ENCODE measurements around the gene CYTIP.
"Not testable (repeated sequence)": the region's sequence is repeated elsewhere in the genome, so short reads cannot be mapped to it uniquely, and the experiment has no call there.

Gene CYTIP

DNA sequence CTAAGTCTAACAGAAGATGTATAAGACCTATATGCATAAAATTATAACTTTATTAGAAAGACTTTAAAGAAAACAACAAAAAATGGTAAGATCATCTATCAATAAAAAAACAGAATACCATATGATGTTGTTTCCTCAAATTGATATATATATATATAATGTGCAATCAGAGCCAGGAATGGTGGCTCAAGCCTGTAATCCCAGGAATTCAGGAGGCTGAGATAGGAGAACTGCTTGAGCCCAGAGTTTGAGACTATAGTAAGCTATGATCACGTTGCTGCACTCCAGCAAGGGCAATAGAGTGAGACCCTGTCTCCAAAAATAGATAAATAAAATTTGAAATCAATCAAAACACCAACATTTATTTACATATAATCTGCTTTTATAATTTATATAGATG, 19.5 kb downstream of the CYTIP start:
- DNase-seq (ENCODE audit: low read depth, low spot score): no peak

DNA sequence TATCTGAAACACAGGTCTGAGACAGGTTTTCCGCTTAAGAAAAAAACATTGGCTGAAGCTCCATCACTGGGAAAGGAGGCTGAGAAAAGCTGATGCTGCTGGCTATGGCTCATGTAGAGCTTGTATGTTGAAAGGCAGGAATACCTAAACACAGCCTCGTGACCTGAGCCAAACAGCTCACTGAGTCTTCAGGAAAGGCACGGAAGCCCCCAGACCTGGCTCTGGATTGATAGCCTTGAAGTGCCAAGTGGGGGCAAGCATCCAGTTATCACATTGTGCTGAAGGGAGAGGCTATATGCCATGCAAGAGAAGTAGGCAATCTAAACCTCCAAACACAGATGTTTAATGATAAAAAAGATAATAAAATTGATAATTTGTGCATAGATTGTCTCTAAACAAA, 21.9 kb downstream of the CYTIP start:
- no peak for DNase-seq (ENCODE audit: low read depth, low spot score)

DNA sequence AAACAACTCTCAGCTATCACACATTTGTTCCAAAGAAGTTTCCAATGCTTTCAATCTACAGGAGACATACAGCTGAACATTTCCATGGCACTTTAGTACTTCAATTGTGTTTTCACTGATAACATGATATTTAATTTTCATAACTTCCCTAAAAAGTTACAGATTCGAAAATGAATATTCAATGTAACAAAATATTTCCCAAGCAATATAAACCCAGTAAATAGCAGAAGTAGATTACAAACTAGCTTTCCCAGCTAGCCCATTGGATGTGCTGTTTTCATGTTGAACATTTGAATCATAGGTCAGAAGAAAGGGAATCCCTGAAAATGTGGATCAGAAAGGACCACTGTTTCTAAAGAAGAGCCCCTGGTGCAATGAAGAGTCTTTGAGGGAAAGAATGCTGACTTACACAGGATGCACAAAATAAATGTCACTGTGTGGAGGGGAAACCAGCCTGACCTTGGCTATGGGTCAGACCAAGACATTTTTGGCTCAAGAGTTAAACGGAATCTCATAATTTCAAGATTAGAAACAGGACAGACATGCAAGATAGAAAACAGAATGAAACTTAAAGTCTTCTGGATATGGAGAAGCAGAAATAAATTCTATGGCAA, 22.5 kb downstream of the CYTIP start:
- no peak for DNase-seq (ENCODE audit: low read depth, low spot score)

DNA sequence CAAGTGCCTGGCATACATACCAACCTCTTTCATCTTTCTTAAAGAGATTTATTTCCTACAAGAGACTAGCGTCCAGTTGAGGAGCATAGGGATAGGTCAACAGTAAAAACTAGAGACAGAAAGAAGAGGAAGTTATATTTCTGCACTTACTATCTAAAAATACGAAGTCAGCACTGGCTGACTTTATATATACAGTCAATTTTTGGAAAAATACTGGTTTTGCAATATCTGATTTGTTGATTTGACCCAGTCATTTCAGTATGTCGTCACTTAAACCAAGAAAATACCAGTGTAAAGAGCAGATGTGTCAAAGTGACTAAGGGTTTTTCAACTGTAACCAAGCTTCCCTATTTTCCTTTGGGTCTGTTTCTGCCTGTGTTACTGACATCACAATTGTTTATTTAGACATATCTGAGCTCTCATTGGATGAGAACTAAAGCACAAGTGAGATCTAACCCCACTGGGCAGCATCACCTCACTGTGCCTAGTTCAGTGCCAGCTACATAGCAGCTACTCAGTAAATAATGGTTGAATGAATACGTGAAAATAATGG, 23.0 kb downstream of the CYTIP start:
- DNase-seq (ENCODE audit: low read depth, low spot score): no peak

DNA sequence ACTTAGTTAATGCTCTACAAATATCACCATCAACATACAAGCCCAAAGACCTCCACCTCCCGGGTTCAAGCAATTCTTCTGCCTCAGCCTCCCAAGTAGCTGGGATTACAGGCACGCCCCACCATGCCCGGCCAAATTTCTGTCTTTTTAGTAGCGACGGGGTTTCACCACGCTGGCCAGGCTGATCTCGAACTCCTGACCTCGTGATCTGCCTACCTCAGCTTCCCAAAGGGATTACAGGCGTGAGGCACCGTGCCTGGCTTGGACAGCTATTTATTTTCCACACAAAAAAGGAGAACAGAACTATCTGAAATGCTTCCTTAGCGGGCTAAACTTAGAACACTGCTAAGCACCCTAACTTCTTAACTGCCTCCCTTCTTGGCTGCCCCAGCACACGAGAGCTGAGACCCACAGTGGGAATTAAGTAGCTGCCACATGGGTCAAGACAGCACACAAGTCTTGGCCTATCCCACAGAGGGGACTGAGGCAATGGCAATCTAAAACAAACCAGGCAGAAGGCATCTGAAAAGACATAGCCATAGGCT, 24.8 kb downstream of the CYTIP start:
- no peak for DNase-seq (ENCODE audit: low read depth, low spot score)

DNA sequence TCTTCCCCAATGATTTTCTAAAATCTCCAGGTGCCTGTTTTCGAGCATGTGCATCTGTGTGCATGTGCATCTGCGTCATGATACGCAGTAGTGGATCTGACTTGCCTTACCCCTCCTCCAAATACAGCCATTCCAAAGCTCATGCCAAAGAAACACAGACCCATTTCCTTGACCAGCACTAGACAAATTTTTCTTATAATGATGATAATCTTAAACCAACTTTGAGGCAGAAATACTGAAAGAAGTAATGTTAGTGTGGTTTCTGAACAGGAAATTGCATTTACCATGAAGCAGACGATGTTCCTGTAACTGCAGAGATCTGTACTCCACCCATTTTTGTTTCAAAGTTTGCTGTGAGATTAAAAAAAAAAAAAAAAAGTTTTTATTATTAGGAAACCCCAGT, 25.6 kb downstream of the CYTIP start:
- DNase-seq (ENCODE audit: low read depth, low spot score): no peak

DNA sequence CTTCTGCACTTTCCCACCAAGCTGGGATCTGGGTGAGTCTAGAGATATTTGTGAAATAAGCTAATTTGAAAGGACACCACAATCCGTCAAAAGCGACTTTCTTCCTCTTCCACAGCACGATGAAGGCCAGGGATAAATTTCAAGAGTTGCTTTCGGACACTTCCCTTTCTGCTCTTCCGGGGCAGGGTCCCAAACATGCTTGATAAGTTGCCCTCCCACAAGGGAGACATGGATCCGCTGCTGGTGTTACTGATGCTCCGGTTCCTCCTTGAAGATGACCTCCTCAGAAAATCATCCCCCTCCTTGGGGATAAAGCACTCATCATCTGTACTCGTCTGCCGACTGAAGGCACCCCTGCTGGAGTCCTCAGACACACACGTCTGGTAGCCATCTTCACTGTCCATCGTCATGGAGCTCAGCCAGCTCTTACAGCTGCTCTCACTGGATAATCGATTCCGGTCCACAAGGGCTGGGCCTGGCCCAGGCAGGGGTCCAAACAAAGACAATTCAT, 28.2 kb downstream of the CYTIP start:
- DNase-seq (ENCODE audit: low read depth, low spot score): no peak

DNA sequence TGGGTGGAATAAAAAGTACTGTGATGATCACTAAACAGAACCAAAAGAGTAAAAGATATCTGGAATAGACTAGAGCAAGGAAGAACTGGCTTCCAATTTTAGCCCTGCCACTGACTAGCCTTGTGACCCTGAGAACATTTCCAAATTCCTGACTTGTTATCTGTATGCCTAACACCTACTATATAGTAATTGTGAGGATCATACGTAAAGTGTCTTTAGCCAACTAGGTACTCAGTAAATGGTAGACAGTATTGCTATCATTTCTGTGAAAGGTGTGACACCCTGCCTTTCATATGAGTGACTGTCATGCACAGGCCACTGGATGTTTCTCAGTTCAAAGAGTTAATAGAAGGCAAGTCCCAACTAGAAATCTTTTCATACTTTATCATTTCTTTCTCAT, 29.8 kb downstream of the CYTIP start:
- no peak for DNase-seq (ENCODE audit: low read depth, low spot score)

DNA sequence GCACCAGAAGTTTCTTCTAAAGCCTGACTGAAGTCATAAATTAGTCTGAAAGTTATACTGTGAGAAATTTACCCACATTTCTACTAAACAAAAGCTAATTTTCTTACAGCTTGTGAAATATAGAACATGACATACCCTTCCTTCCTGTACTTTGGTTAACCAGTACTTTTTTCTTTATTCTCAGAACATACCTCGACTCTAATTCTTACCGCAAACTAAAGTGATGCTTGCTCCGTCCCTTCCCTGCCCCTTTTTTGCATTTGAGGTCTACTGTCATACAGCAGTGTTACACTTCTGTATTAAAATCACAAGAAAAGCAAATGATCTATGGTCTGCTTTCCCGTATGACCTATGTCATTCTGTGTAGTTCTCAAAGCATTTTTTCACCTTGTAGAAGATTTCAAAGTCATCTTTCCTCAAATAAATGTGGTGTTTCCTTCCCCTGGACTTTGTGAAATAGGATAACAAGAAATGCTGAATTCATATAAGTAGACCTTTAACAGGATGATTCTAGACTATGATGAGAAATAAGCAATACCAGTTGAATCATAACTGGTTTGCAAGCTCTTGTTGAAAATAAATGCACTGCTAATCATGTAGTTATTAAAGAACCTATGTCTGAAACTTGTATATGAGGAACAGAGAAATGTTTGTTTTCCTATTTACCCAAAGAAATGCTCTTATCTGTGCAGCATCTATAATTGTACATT, 30.4 kb downstream of the CYTIP start:
- DNase-seq (ENCODE audit: low read depth, low spot score): no peak

DNA sequence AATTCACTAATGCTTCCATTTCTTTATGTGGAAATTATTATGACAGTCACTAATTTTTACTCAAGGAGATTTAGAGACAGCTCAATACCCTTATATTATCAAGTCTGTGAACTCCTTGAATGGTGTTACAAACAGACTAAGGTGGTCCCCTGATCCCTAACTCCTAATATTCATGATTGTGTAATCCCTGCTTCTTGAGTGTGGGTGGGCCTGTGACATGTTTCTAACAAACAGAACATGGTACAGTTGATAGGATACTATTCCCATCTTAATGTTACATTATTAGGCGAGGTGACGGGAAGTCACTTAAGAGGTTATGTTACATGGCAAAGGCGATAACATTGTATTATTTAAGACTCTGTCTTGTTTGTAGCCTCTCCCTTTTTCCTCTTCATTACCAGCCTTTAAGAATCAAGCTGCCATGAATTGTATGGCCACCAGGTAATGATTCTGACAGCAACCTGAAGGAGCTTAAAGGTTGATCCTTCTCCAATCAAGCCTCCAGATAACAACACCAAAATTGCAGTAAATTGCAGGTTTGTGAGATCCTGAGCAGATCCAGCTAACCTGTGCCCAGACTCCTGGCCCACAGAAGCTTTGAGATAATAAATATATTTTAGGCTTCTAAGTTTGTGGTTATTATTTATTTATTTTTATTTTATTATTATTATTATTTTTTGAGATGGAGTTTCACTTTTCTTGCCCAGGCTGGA, 32.1 kb downstream of the CYTIP start:
- no peak for DNase-seq (ENCODE audit: low read depth, low spot score)

DNA sequence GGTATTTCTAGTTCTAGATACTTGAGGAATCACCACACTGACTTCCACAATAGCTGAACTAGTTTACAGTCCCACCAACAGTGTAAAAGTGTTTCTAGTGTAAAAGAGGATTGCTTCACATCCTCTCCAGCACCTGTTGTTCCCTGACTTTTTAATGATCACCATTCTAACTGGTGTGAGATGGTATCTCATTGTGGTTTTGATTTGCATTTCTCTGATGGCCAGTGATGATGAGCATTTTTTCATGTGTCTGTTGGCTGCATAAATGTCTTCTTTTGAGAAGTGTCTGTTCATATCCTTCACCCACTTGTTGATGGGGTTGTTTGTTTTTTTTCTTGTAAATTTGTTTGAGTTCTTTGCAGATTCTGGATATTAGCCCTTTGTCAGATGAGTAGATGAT, 38.5 kb downstream of the CYTIP start:
- DNase-seq (ENCODE audit: low read depth, low spot score): not testable (repeated sequence)

DNA sequence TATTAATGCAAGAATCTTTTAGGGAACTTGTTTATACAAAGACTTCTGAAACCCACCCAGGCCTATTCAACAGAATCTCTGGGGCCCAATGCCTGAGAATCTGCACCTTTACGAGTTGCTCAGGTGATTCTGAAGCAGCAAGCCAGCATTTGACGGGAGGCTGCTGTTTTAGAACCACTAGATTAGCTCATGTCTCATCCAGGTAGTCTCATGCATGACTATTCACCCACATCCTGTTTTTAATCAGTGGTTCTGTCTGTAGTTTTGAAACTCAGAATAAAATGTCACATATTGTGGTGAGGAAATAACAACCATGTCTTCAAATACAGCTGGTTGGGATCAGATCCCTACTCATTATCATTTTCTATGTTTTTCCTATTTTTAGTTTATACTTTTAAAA, 39.5 kb downstream of the CYTIP start:
- DNase-seq (ENCODE audit: low read depth, low spot score): no peak

DNA sequence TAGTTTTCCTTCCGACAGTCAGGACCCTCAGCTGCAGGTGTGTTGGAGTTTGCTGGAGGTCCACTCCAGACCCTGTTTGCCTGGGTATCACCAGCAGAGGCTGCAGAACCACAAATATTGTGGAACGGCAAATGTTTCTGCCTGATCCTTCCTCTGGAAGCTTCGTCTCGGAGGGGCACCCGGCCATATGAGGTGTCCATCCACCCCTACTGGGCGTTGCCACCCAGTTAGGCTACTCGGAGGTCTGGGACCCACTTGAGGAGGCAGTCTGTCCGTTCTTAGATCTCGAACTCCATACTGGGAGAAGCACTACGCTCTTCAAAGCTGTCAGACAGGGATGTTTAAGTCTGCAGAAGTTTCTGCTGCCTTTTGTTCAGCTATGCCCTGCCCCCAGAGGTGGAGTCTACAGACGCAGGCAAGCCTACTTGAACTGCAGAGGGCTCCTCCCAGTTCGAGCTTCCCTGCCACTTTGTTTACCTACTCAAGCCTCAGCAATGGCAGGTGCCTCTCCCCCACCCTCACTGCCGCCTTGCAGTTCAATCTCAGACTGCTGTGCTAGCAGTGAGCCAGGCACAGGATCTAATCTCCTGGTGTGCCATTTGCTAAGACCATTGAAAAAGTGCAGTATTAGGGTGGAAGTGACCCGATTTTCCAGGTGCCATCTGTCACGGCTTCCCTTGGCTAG, 40.9 kb downstream of the CYTIP start:
- peak; percentile 3 for DNase-seq (ENCODE audit: low read depth, low spot score)

DNA sequence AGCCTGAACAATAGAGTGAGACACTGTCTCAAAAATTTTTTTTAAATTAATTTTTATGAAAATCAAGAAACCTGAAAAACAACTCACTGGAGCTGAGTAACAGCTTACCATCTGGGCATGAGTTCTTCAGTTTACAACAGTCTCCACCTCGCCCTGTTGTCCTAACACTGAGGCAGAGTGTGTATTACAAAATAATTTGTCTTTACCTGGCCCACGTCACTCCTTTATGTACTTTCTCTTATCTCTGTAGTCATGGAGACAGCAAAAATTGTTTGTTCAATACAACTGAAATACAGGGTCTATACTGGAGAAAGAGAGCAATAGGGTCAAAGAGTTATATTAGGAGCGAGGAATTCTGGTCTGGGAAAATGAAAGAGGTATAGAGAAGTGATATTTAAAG, 48.1 kb downstream of the CYTIP start:
- no peak for DNase-seq (ENCODE audit: low read depth, low spot score)

DNA sequence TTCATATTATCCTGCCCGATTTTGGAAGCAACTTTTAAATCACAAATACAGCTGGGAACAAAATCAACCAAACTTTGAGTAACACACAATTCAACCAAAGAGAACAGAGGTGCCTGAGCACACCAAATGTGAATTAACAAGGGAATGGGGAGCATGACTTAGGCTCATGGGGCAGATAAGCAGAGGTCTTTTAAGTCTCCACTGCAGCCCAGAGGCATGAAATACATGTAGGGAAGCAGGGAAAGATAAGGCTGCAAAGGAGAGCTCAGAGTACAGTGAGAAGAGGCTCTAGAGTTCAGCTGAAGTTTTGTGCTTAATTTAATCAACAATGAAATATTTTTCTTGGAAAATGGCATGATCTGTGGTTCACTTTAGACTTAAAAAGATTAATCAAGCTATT, 49.0 kb downstream of the CYTIP start:
- DNase-seq (ENCODE audit: low read depth, low spot score): no peak

DNA sequence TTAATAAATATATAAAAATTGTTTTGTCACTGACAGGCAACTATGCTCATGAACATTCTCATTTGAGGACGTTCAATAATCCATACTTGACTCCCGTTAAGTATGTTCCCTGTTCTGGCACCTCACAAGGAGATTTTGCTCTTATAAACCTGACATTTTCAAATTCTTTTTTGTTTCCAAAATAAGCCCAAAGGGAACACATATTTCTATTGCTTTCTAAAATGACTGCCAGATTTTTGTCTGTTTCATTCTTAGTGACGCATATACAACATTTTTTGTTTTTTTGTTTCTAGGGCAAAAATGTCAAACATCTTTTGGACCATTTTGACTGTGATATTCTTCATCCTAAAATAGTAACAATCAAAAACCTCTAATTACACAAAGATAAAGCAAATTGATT, 50.5 kb downstream of the CYTIP start:
- no peak for DNase-seq (ENCODE audit: low read depth, low spot score)

DNA sequence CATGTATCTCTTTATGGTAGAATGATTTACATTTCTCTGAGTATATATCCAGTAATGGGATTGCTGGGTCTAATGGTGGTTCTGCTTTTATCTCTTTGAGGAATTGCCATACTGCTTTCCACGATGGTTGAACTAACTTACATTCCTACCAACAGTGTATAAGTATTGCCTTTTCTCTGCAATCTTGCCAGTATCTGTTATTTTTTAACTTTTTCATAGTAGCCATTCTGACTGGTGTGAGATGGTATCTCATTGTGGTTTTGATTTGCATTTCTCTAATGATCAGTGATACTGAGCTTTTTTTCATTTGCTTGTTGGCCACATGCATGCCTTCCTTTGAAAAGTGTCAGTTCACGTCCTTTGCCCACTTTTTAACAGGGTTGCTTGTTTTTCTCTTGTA, 55.1 kb downstream of the CYTIP start:
- no peak for DNase-seq (ENCODE audit: low read depth, low spot score)

DNA sequence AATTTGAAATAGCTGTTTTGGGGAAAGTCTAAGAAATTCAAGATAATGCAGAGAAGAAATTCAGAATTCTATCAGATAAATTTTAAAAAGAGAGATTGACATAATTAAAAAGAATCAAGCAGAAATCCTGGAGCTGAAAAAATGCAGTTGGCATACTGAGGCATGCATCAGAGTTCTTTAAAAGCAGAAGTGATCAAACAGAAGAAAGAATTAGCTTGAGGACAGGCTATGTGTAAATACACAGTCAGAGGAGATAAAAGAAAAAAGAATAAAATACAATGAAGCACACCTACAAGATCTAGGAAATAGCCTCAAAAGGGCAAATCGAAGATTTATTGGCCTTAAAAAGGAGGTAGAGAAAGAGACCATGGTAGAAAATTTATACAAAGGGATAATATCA, 57.1 kb downstream of the CYTIP start:
- DNase-seq (ENCODE audit: low read depth, low spot score): no peak

DNA sequence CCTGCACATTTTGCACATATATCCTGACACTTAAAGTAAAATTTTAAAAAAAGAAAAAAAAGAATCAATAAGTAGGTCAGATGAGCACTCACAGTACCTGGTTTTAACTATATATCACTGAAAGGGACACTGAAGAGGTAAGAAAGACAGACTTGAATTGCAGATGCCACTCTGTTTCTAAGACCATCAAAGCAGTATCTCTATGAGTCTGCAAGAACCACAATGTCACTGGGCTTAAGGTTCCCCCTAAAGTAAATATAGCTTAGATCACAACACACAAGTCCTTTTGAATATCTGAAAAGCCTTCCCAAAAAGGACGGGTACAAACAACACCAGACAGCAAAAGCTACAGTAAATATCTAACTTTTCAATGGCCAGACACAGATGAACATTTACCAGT, 57.6 kb downstream of the CYTIP start:
- DNase-seq (ENCODE audit: low read depth, low spot score): no peak

DNA sequence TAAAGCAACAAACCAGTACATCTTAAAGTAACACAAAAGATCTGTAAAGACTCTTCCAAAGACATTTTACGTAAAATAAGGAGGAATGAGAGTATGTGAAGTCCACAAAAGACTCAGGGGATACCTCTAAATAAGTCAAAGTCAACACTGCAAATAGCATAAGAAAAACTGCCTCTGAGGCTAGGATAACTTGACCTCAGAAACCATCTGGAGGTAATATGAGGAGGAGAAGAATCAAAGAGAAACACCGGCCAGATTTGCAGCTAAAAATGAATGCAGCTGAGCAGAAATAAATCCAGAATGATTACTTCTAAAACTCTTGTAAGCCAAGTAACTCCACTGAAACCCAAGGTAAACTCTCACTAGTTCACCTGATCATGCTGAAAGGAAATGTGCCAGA, 66.0 kb downstream of the CYTIP start:
- DNase-seq (ENCODE audit: low read depth, low spot score): no peak

DNA sequence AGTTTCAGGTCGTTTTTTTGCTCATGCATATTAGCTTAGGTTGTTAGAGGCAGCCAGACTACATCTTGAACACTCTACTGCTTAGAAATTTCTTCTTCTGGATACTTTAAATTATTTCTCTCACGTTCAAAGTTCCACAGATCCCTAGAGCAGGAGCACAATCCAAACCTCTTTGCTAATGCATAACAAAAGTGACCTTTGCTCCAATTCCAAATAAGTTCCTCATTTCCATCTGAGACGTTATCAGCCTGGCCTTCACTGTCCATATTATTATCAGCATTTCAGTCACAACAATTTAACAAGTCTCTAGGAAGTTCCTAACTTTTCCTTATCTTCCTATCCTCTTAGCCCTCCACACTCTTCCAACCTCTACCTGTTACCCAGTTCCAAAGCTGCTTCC, 67.8 kb downstream of the CYTIP start:
- DNase-seq (ENCODE audit: low read depth, low spot score): no peak

DNA sequence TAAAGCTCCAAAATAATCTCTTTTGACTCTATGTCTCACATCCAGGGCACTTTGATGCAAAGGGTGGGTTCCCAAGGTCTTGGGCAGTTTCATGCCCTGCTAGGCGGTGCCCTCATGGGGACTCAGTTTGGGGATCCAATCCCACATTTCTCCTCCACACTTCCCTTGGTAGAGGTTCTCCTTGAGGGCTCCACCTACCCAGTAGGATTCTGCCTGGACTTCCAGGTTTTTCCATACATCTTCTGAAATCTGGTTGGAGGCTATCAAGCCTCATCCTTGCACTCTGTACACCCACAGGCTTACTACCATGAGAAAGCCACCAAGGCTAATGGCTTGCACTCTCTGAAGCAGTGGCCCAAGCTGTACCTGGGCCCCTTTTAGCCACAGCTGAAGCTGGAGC, 68.5 kb downstream of the CYTIP start:
- DNase-seq (ENCODE audit: low read depth, low spot score): no peak

Measured in ELF-1 (cell line).